Activated CD8-positive, alpha-beta memory T cell treated with anti-CD3 and anti-CD28 coated beads for 24 hours (primary cell): ENCODE measurements around the gene NOTCH3.

Source experiments
- DNase-seq: peaks from one replicate; pipeline ENCODE4 v3.0.0-alpha.2; 2020

Gene NOTCH3

DNA sequence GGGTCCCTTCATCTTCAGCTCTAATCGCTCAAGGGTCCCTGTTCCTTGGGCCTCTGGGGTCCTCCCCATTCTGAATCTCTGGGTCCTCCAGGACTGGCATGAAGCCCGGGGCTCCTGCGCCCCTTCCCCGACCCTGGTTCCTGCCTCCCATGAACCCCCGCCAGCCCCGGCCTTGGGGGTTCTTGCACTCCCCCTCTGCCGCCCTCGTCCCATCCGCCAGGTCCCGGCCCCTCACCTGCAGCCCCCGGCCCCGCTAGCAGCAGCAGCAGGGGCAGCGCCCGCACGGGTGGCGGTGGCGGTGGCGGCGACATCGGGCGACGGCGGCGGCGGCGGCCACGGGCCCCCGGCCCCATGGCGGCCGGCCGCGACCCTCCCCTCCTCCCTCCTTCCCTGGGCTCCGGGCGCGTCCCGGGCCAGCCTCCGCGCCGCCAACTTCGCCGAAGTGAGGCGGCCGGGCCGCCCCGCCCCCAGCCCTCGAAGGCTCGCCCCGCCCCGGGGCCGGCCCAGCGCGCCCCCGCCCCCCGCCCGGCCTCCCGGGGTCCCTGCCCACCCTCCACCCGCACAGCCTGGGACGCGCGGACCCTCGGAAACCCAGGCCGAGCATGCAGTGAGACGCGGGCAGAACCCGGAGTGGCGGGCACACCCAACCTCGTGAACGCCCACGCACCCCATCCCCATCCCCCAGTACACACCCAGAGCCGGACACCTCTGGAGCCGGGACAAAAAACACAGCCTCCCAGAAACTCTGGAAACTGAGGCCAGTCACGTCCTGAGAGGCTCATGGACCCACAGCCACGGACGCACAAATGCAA, at the start of gene NOTCH3:
Gene NOTCH3 (minus strand): TSS at position 443 of the 812 bp plus-strand sequence. CDS start 90 bp downstream, at position 353.
- no peak for DNase-seq

DNA sequence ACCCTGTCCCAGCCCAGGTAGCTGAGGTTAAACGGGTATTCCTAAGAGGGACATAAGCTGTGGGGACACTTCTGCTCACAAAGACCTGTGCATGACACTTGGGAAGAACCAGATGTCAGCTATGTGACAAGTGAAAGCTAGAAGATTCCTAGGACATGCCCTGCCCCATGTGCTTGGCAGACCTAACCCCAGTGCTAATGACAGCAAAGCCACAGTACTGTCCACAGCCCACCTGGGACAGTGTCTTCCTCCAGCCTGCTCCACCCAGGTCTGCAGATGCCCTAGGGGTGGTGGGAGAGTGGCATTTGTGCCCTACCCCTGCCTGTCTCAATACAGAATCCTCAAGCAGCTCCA, 49.8 kb upstream of the NOTCH3 start:
- no peak for DNase-seq

- DNase-seq, result no peak
These were observed 49.3 kb upstream of the NOTCH3 start for GRCh38 chr19:15249972-15250639.

- no peak for DNase-seq
These were observed 48.7 kb upstream of the NOTCH3 start for GRCh38 chr19:15249528-15249874.

GRCh38 chr19:15248648-15249527, 48.1 kb upstream of the NOTCH3 start:
- DNase-seq, result no peak

- DNase-seq, result no peak
These were observed 47.3 kb upstream of the NOTCH3 start for GRCh38 chr19:15248106-15248505.

DNA sequence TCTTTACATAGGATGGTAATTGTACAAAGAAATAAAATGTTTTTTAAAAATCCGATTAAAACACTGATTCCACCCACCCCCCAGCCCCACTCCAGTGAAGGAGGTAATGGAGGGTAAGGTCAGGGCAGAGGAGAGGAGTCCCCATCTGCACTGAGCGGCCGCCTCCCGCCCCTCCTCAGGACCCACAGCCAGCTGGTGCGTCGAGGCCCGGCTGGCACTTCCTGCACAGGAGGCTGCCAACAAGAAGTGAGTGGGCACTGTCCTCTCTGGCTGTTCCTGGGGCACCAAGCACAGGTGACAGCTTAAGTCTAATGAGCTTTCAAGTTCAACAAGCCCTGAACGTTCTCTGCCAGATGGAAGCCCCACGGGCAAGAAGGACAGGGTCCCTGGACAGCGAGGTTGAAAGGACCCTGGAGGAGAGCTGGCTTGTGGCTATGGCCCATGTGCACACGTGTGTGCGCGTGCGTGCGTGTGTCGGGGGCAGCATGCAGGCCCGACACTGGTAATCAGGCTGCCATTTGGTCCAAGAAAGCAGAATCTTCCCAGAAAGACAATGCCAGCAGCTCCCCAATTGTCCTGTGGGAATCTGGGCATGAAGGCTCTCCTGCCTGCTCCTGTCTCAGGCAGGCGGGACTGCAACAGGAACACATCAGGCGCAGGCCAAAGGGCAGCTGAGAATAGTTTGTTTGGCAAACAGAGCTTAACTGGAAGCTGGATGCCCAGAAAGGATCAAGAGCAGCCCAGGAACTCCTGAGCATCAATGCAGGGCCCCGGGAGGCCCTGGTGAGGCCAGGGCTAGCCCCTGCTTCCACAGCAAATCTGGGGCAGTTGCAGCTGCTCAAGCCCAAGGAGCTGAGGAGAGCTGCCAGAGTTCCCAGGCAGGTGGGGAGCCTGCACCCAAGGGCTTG, 46.6 kb upstream of the NOTCH3 start:
- DNase-seq, result no peak

GRCh38 chr19:15246198-15246481, 45.3 kb upstream of the NOTCH3 start:
- no peak for DNase-seq

DNA sequence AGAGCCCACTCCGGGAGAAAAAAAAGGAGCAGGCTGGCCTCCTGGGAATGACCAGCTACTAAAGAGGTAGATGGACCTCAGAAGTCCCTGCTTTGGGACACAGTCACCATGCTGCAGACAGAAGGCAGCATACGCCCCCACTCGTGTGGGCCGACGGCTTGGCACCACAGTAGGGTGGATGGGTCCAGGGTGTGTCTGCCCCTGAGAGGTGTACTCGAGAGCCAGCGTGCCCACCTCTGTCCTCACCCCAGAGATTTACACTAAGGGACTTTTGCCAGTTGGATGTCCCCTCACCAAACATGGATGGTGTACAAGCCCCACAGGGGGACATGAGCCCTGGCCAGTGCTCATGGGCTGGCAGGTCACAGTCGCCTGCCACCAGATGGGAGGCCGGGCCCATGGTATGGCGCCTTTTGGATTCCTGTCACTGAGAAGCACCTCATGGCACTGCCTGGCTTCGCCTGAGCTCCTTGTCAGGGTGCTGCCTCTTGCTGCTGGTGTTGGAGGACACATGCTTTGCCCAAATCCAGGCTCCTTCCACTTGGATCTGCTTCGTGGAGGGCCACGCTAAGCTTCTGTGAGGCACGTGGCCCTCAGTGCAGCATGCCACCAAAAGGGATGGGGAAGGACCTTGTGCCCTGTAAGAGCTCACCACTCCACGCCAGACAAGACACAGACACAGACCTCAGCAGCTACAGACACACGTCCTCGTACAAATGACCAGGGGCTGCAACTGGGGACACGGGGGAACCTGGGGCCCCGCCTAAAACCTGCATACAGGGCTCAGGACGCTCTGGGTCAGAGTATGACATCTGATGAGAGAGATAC, 44.8 kb upstream of the NOTCH3 start:
- no peak for DNase-seq

GRCh38 chr19:15244808-15245207, 44.0 kb upstream of the NOTCH3 start:
- no peak for DNase-seq

- DNase-seq, result no peak
These were observed 43.5 kb upstream of the NOTCH3 start for GRCh38 chr19:15244106-15244803.

DNA sequence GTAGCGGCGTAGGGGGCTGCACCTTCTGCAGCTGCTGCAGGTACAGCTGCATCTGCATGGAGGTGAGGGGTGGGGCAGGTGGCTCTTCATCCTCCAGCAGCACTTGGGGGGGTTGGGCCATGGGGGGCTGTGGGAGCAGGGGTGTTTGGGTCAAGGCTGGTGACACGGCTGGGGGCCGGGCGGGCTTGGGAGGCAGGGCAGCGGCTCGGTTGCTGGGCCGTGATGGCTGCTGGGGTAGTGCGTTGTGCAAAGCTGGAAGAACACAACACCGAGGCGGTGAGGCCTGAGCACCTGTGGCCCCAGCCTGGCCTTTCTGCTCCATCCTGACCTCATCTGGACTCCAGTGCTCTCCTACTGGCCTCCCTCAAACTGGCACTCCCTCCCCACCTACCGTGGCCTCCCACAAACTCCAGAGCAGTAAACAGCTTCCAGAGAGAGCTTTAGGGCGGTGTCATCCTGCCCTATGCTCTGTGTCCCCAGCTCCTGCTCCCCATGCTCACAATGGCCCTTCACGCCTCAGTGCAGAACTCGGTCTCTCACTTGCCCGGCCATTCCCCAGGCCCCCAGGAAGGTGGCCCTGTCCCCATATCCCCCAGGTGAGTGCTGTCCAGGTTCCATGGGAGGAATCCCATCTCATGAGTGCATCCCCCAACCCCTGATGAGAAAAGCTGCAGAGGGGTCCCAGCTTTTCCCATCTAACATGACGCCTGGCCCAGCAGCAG, 42.6 kb upstream of the NOTCH3 start:
- DNase-seq, result no peak

DNA sequence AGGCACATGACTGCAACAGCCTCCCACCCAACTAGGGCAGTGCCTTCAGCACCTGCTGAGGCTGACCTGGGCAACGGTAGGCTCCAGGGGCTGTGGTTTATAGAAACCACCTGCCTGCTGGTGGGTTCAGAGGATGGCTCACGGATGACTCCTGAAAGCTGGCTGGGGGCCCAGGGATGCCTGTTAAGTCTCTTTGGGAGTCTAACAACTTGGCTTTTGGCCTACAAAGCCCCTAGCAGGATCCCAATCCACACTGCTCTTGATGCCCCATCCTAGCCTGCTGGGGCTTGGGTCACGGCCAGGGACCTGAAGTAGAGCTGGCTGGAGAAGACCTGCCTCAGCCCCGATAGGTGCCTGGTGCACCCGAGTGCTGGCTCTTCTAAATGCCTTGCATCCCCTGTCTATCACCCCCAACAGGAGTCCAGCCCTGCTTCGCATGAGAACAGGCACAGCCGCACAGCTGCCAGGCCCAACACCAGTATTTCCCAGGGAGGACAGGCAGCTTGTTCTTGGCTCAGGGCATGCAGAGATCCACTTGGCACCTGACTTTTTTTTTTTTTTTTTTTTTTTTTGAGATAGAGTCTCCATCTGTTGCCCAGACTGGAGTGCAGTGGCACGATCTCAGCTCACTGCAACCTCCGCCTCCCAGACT, 40.6 kb upstream of the NOTCH3 start:
- no peak for DNase-seq

DNA sequence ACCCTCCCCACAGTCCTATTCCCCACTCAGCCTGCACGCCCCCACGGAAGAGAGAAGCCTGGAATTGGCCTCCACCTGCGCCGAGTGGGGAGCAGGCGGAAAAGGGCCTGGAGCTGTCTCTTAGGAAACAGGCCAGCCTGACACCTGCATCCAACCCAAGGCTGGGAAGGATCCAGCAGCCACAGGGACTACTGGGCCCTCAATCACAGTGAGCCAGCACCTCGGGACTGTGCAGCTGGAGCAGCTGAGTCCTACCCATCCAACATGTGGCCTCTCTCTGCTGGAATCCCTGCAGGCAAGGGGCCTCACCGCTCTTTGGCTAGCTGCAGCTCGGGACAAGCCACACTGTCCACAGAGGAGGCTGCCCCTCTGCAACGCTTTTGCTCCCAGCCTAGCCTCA, 39.7 kb upstream of the NOTCH3 start:
- DNase-seq, result no peak

DNA sequence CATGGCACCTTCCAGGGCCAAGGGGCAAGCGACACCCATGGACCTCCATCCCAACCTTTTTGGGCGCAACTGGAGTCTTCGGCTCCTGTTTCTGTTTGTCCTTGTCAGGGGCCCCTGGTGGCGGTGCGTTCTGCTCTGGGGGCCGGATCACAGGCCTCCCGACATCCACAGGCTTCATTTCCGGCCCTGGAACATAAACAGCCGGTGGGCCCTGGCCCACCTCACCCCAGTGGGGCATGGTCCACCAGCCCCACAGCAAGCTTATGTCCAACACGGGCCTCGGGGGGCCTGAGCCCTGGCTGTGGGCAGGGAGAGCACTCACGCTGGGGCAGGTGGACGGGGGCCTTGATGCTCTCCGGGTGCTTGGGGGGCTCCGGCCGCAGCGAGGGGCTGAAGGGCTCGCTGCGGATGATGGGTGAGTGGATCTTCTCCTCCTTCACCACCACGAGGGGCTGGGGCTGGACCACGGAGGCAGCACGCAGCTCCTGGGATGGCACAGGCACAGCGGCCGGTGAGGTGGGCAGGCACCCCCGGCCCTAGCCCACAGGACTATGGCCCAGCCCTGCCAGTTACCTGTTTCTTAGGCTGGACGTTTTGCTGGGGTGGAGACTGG, 38.6 kb upstream of the NOTCH3 start:
- no peak for DNase-seq

DNA sequence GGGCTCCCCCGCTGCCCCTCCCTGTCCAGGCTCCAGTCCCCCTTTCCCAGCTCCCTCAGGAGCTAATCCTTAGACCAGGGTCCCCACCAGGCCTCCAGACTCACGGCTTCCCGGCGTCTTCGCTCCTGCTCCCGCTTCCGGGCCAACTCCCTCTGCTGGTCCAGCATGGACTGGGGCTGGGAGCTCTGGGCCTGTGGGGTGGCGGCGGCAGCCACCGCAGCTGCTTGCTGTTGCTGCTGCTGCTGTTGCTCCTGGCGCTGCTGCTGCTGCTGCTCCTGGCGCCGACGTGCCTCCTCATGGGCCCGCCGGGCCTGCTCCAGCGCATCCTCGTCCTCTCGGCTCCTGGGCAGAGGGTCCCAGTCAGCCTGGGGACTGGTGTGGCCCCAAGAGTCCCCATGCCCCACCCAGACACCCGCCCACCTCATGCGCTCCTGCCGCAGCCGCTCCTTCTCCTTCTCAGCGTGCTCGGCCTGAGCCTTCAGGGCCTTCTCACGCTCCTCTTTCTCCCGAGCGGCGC, 37.9 kb upstream of the NOTCH3 start:
- no peak for DNase-seq

- no peak for DNase-seq
These were observed 37.2 kb upstream of the NOTCH3 start for GRCh38 chr19:15237759-15238638.

- DNase-seq, result no peak
These were observed 36.1 kb upstream of the NOTCH3 start for GRCh38 chr19:15236886-15237285.
